Ovary (tissue), 3 donors: ENCODE results near the gene KIF22.

Source experiments
- CTCF ChIP-seq, 3 donors: fragments of 450-650 bp in 2 of 3; fragments of 200-600 bp in 1 of 3; IDR thresholded peaks; one replicate each; pipeline versions ENCODE4 v1.5.1 to v1.8.0; 2016 to 2022; ENCODE audit warnings: antibody characterized with exemption in 3 of 3, mild to moderate bottlenecking in 1 of 3
- POLR2A ChIP-seq: fragments of 450-650 bp; IDR thresholded peaks from one replicate; pipeline ENCODE4 v1.6.1; 2017; ENCODE audit warnings: antibody characterized with exemption, mild to moderate bottlenecking, moderate library complexity
- donor health status: DM: no; HTN: no; CAD: no.

- TF ChIP-seq CTCF (IDR thresholded peaks at IDR 0.05) (no peak), POLR2A (peak; percentile 13)
Measured at GRCh38 chr16:29825145-29826044, 34.8 kb downstream of the KIF22 start.
